ENCODE results near the gene RETREG2. TPM values are rescaled to one million over a fixed set of nuclear protein-coding genes. Genes with fewer than 3 reads are reported as not detected.

Gene RETREG2
- total RNA-seq, 1 donor from 2014 or later: 43.7 TPM

- peaks cover 0 to 47% of the 10 kb centered on the region in 2 donors for H3K36me3 ChIP-seq
- H3K27me3 ChIP-seq: no peaks in the 10 kb centered on the region
- H3K4me3 ChIP-seq: peak overlapping the region; percentile 71 to 93
- no peaks in the 10 kb centered on the region for H3K9me3 ChIP-seq
- intact Hi-C loops (cut with DNase I): loop anchor here (2.0 kb wide), 1 partner anchor 43 kb away; the partner anchor contains the start of gene ABCB6
- peak in 1 of 2 donors; percentile 88 for DNase-seq (ENCODE audit: extremely low spot score in 2 of 2)
- peaks cover 33% of the 10 kb centered on the region for H3K4me1 ChIP-seq
- no peak for TF ChIP-seq POLR2A (IDR thresholded peaks at IDR 0.05)
- H3K27ac ChIP-seq: peak overlapping the region; percentile 99
These were observed 1.9 kb upstream of the RETREG2 start for GRCh38 chr2:219175928-219176817.

DNA sequence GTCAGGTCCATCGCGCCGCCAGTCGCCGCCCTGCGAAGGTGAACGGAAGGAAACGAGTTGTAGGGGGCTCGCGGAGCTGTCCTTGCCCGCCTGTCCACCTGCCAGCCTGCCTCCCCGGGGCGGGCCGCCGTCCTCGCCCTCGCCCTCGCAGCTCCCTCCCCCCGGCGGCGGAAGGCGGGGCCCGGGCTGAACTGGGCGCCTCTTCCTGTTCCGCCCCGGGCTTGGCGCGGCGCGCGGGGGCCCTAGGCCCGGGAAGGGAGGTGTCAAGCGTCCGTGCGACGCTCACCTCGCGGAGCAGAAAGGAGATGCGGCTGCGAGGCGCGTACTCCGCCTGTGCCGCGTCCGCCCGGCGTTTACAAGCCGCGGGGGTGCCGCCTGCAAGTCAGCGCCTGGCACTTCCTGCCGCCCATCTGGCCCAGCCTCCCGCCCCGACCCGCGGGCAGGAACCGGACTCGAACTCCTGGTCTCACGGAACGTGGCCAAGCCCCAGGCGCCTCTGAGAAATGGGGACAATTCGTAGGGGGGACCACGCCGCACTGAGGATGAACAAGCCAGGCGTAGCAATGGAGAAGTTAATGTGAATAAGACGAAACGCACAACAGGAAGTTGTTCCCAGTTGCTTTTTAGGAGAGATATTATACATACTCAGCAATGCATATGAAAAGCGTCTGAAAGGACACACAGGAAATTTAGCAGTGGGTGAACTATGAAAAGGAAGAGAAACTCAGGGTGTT, 1.1 kb upstream of the RETREG2 start, which contains the start of gene CNPPD1:
TSS of gene CNPPD1 (minus strand) at position 108 of the 734 bp plus-strand sequence. CDS start at position 11, 97 bp downstream.
- DNase-seq (ENCODE audit: extremely low spot score in 2 of 2): peak in 1 of 2 donors; percentile 93
- peak within 1 kb of the TSS; percentile 71 to 93 for H3K4me3 ChIP-seq
- no peaks in the 10 kb centered on the region for H3K9me3 ChIP-seq
- peaks cover 33% of the 10 kb centered on the region for H3K4me1 ChIP-seq
- H3K27me3 ChIP-seq: no peaks in the 10 kb centered on the region
- peaks cover 0 to 55% of the 10 kb centered on the region in 2 donors for H3K36me3 ChIP-seq
- H3K27ac ChIP-seq: peak within 1 kb of the TSS; percentile 99
- TF ChIP-seq POLR2A (IDR thresholded peaks at IDR 0.05) (peak in 1 of 2 donors; percentile 95), POLR2AphosphoS5 (IDR thresholded peaks at IDR 0.05; ENCODE audit: insufficient read depth in 1 of 2, low read depth in 1 of 2) (peak; percentile 7 to 99)
- TF ChIP-seq, protein P1, sequence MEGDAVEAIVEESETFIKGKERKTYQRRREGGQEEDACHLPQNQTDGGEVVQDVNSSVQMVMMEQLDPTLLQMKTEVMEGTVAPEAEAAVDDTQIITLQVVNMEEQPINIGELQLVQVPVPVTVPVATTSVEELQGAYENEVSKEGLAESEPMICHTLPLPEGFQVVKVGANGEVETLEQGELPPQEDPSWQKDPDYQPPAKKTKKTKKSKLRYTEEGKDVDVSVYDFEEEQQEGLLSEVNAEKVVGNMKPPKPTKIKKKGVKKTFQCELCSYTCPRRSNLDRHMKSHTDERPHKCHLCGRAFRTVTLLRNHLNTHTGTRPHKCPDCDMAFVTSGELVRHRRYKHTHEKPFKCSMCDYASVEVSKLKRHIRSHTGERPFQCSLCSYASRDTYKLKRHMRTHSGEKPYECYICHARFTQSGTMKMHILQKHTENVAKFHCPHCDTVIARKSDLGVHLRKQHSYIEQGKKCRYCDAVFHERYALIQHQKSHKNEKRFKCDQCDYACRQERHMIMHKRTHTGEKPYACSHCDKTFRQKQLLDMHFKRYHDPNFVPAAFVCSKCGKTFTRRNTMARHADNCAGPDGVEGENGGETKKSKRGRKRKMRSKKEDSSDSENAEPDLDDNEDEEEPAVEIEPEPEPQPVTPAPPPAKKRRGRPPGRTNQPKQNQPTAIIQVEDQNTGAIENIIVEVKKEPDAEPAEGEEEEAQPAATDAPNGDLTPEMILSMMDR (IDR thresholded peaks at IDR 0.05): peak in 1 of 3 experiments; percentile 18
- intact Hi-C loops (cut with DNase I): loop anchor here (2.0 kb wide), 1 partner anchor 42 kb away; the partner anchor contains the start of gene ABCB6

DNA sequence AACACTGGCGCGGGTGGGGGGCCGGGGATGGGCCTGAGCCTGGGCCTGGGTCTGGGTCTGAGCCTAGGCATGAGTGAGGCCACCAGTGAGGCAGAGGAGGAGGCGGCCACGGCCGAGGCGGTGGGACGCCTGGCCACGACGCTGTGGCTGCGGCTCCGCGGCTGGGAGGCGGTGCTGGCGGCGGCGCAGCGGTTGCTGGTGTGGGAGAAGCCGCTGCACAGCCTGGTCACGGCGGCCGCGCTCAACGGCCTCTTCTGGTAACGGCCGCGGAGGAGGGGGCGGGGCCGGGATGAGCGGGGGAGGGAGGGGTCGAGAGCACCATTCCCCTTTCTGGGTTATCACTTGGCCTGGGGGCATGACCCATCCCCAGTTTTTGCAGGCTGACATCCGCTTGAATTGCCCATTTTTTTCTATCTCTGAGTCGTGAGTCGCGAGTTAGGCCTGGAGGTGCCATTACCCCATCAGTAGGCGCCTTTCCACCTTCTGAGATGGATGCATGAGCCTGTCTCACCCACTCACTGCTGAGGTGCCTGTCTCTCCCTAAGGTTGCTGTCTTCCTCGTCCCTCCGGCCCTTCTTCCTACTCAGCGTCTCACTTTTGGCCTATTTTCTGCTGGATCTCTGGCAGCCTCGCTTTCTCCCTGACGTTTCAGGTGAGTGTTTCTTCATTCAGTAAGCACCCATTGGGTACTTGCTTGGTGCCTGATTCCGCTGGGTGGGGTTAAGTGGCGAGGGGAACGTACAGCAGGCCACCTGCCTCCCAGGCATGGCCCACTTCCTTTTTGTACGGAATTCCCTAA, 501 bp downstream of the RETREG2 start:
- H3K4me1 ChIP-seq: peaks cover 41% of the 10 kb centered on the region
- DNase-seq (ENCODE audit: extremely low spot score in 2 of 2): peak in 1 of 2 donors; percentile 91
- intact Hi-C loops (cut with DNase I): no loop called here
- peaks cover 0 to 56% of the 10 kb centered on the region in 2 donors for H3K36me3 ChIP-seq
- H3K9me3 ChIP-seq: no peaks in the 10 kb centered on the region
- TF ChIP-seq, protein P1 (IDR thresholded peaks at IDR 0.05): peak in 1 of 3 experiments; percentile 59
- TF ChIP-seq POLR2A (IDR thresholded peaks at IDR 0.05): no peak
- H3K27me3 ChIP-seq: no peaks in the 10 kb centered on the region
- H3K4me3 ChIP-seq: peak overlapping the region; percentile 71 to 93
- peak overlapping the region; percentile 99 for H3K27ac ChIP-seq

DNA sequence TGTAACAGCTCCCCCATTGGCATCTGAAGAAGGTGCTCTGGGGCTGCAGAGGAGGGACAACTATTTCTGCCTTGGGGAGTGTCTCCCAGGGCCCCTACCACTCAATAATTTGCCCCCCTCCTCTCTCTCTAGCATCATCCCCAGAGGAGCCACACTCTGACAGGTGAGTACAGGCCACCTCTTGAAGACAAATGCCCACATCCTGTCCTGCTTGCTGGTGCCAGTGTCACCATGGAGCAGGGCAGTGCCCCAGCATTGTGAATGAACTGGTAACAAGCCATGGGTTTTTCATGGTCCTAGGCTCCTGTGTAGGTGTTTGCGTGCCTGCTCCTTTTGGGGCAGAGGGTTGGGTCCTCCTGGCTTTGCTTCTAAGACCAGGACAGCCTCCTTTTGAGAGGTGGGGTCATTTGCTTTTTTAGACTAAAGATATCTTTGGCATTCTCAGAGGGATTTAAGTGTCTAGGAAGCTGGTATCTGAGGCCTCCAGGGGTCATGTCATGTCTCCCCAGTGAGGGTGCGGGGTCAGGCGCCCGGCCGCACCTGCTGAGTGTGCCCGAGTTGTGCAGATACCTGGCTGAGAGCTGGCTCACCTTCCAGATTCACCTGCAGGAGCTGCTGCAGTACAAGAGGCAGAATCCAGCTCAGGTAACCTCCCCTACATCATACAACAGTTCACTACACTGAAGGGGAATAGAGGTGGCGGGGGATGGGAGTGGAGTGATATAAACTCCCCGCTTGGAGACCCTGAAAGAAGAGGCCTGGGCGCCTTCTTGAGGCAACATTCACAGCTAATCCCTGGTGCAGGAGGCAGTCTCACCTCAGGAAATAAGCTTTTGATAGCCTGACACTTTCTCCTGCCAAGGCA, 1.8 kb downstream of the RETREG2 start:
- intact Hi-C loops (cut with DNase I): no loop called here

More for the DNA sequence above, 1.8 kb downstream of the RETREG2 start:
- no peaks in the 10 kb centered on the region for H3K27me3 ChIP-seq
- no peak overlapping the region for H3K27ac ChIP-seq
- peaks cover 37% of the 10 kb centered on the region for H3K4me1 ChIP-seq
- no peaks in the 10 kb centered on the region for H3K9me3 ChIP-seq
- H3K4me3 ChIP-seq: no peak overlapping the region
- DNase-seq (ENCODE audit: extremely low spot score in 2 of 2): peak in 1 of 2 donors; percentile 79
- TF ChIP-seq, protein P1 (IDR thresholded peaks at IDR 0.05): no peak
- TF ChIP-seq POLR2AphosphoS5 (IDR thresholded peaks at IDR 0.05; ENCODE audit: insufficient read depth in 1 of 2, low read depth in 1 of 2) (no peak), POLR2A (IDR thresholded peaks at IDR 0.05) (no peak)
- H3K36me3 ChIP-seq: peaks cover 0 to 51% of the 10 kb centered on the region in 2 donors
